Glutamatergic neuron (in vitro differentiated cells): ENCODE results near the gene PLA2G6. TPM values are rescaled to one million over a fixed set of nuclear protein-coding genes. Genes with fewer than 3 reads are reported as not detected.
"Not testable (repeated sequence)": the region's sequence is repeated elsewhere in the genome, so short reads cannot be mapped to it uniquely, and the experiment has no call there.

Source experiments
- DNase-seq: peaks from one replicate; pipeline ENCODE4 v3.0.0; 2022
- H3K27ac Mint-ChIP-seq: one replicate; pipeline ENCODE4 v1.8.0; 2020; ENCODE audit warnings: mild to moderate bottlenecking, mixed read lengths, inconsistent platforms; ENCODE audit not compliant: unreplicated experiment
- H3K27me3 Mint-ChIP-seq: one replicate; pipeline ENCODE4 v1.8.0; 2020; ENCODE audit warnings: mild to moderate bottlenecking, moderate library complexity, mixed read lengths, inconsistent platforms; ENCODE audit not compliant: unreplicated experiment
- H3K36me3 Mint-ChIP-seq: one replicate; pipeline ENCODE4 v1.8.0; 2020; ENCODE audit warnings: mild to moderate bottlenecking, mixed read lengths, inconsistent platforms; ENCODE audit not compliant: unreplicated experiment
- H3K4me1 Mint-ChIP-seq: one replicate; pipeline ENCODE4 v1.8.0; 2020; ENCODE audit warnings: mild to moderate bottlenecking, low read depth, mixed read lengths, inconsistent platforms; ENCODE audit not compliant: unreplicated experiment
- H3K4me3 Mint-ChIP-seq: one replicate; pipeline ENCODE4 v1.8.0; 2020; ENCODE audit warnings: mild to moderate bottlenecking, mixed read lengths, inconsistent platforms; ENCODE audit not compliant: unreplicated experiment
- H3K9me3 Mint-ChIP-seq: one replicate; pipeline ENCODE4 v1.8.0; 2020; ENCODE audit warnings: mild to moderate bottlenecking, moderate library complexity, mixed read lengths, inconsistent platforms; ENCODE audit not compliant: unreplicated experiment
- CTCF ChIP-seq: fragments of 200-600 bp; sonication (generic); IDR thresholded peaks from one replicate; pipeline ENCODE4 v1.5.0; 2021; ENCODE audit not compliant: partially characterized antibody, unreplicated experiment
- total RNA-seq: library from RNA; stranded (reverse); fragmentation: NEBNext Ultra II Directional; extraction: Animal tissue kit (Norgen Biotek cat#: 25700); gene quantifications from one replicate; pipeline ENCODE4 v1.2.1, GENCODE V29; 2021; ENCODE audit not compliant: unreplicated experiment

The PLA2G6 gene
- total RNA-seq, 1 donor from 2014 or later = 42.2 TPM

DNA sequence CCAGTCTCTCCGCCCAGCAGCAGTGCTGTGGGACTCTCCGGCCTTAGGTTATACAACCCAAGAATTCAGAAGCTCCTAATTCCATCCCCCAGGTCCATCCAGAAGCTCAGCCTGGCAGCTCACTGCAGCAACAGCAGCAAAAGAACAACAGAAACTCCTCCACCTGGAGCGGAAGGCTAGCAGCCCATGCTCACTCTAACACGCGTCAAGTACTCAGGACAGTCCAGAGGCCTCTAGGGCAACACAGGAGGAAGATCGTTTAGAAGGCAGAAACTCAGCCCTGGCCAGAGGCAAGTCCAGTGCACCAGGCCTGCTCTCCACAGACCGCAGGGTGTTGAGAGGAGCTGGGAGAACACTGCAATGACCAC is 17.1 kb downstream of the PLA2G6 start:
- Mint-ChIP-seq H3K27ac (no peak overlapping the region), H3K4me1 (peaks cover 20% of the 10 kb centered on the region), H3K27me3 (peaks cover 12% of the 10 kb centered on the region), H3K36me3 (peaks cover 5% of the 10 kb centered on the region), H3K4me3 (no peak overlapping the region), H3K9me3 (no peaks in the 10 kb centered on the region)
- no peak for DNase-seq
- TF ChIP-seq CTCF = no peak

- Mint-ChIP-seq H3K36me3 (peaks cover 5% of the 10 kb centered on the region), H3K4me1 (peaks cover 20% of the 10 kb centered on the region), H3K27me3 (peaks cover 14% of the 10 kb centered on the region), H3K4me3 (no peak overlapping the region), H3K27ac (no peak overlapping the region), H3K9me3 (no peaks in the 10 kb centered on the region)
- DNase-seq = no peak
- no peak for TF ChIP-seq CTCF
These were observed 17.6 kb downstream of the PLA2G6 start for GRCh38 chr22:38163844-38164550.

- TF ChIP-seq CTCF = no peak
- Mint-ChIP-seq H3K4me1 (peaks cover 20% of the 10 kb centered on the region), H3K27ac (no peak overlapping the region), H3K27me3 (peaks cover 14% of the 10 kb centered on the region), H3K36me3 (peaks cover 5% of the 10 kb centered on the region), H3K4me3 (no peak overlapping the region), H3K9me3 (no peaks in the 10 kb centered on the region)
- DNase-seq = no peak
These were observed 18.5 kb downstream of the PLA2G6 start for GRCh38 chr22:38162881-38163843.

- peaks cover 3% of the 10 kb centered on the region for H3K9me3 Mint-ChIP-seq
- peaks cover 5% of the 10 kb centered on the region for H3K36me3 Mint-ChIP-seq
- DNase-seq = no peak
- peaks cover 2% of the 10 kb centered on the region for H3K27me3 Mint-ChIP-seq
- no peak overlapping the region for H3K27ac Mint-ChIP-seq
- no peaks in the 10 kb centered on the region for H3K4me1 Mint-ChIP-seq
- no peak for TF ChIP-seq CTCF
- H3K4me3 Mint-ChIP-seq = no peak overlapping the region
These were observed 25.9 kb downstream of the PLA2G6 start for GRCh38 chr22:38155703-38156102.

DNA sequence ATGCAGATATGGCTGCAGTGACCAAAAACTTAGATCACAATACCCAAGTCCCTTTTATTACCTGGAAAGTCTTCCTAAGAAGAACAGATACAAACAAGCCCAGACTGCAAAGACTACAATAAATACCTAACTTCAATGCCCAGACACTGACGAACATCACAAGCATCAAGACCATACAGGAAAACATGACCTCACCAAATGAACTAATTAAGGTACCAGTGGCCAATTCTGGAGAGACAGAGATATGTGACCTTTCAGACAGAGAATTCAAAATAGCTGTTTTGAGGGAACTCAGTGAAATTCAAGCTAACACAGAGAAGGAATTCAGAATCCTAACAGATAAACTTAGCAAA is 27.1 kb downstream of the PLA2G6 start:
- H3K4me3 Mint-ChIP-seq, H3K9me3 Mint-ChIP-seq, H3K36me3 Mint-ChIP-seq, H3K4me1 Mint-ChIP-seq, DNase-seq, H3K27ac Mint-ChIP-seq, H3K27me3 Mint-ChIP-seq: not testable (repeated sequence)
